Adipocyte (in vitro differentiated cells): ENCODE measurements around the gene OOEP.

ENCODE experiments used
- DNase-seq: peaks from one replicate; pipeline ENCODE4 v3.0.0-alpha.2; 2015; ENCODE audit warnings: low read depth
- H3K27me3 ChIP-seq: replicated peaks from 2 replicates; pipeline ENCODE4 v1.7.0; 2013; ENCODE audit warnings: mild to moderate bottlenecking, low read length, moderate library complexity; ENCODE audit not compliant: control insufficient read depth, insufficient read depth
- H3K36me3 ChIP-seq: 2 replicates; pipeline ENCODE4 v1.7.0; 2013; ENCODE audit warnings: low read length, mild to moderate bottlenecking, moderate library complexity; ENCODE audit not compliant: control insufficient read depth, insufficient read depth, severe bottlenecking
- H3K4me1 ChIP-seq: 2 replicates; pipeline ENCODE4 v1.7.0; 2013; ENCODE audit warnings: mild to moderate bottlenecking, low read length, moderate library complexity; ENCODE audit not compliant: control insufficient read depth, insufficient read depth
- H3K4me3 ChIP-seq: 2 replicates; pipeline ENCODE4 v1.7.0; 2013; ENCODE audit warnings: mild to moderate bottlenecking, low read length, moderate library complexity
- H3K9ac ChIP-seq: 2 replicates; pipeline ENCODE4 v1.7.0; 2013; ENCODE audit warnings: mild to moderate bottlenecking, low read length, moderate library complexity
- H3K9me3 ChIP-seq: 2 replicates; pipeline ENCODE4 v1.7.0; 2013; ENCODE audit warnings: mild to moderate bottlenecking, low read length, moderate library complexity; ENCODE audit not compliant: control insufficient read depth

The OOEP gene

GRCh38 chr6:73340048-73340447, 29.6 kb downstream of the OOEP start:
- no peak for DNase-seq
- Histone ChIP-seq H3K27me3 (no peaks in the 10 kb centered on the region), H3K36me3 (no peaks in the 10 kb centered on the region), H3K4me1 (no peaks in the 10 kb centered on the region), H3K4me3 (no peak overlapping the region), H3K9ac (no peak overlapping the region), H3K9me3 (no peaks in the 10 kb centered on the region)

- no peaks in the 10 kb centered on the region for H3K27me3 ChIP-seq
- H3K36me3 ChIP-seq = no peaks in the 10 kb centered on the region
- H3K4me1 ChIP-seq = no peaks in the 10 kb centered on the region
- no peak for DNase-seq
- no peaks in the 10 kb centered on the region for H3K9me3 ChIP-seq
- no peak overlapping the region for H3K4me3 ChIP-seq
- H3K9ac ChIP-seq = no peak overlapping the region
Observed at GRCh38 chr6:73339340-73339739, 30.4 kb downstream of the OOEP start.

GRCh38 chr6:73329201-73329600, 40.5 kb downstream of the OOEP start:
- H3K9me3 ChIP-seq = no peaks in the 10 kb centered on the region
- H3K4me3 ChIP-seq = no peak overlapping the region
- peaks cover 32% of the 10 kb centered on the region for H3K27me3 ChIP-seq
- no peaks in the 10 kb centered on the region for H3K4me1 ChIP-seq
- H3K36me3 ChIP-seq = no peaks in the 10 kb centered on the region
- DNase-seq = no peak
- H3K9ac ChIP-seq = no peak overlapping the region

DNA sequence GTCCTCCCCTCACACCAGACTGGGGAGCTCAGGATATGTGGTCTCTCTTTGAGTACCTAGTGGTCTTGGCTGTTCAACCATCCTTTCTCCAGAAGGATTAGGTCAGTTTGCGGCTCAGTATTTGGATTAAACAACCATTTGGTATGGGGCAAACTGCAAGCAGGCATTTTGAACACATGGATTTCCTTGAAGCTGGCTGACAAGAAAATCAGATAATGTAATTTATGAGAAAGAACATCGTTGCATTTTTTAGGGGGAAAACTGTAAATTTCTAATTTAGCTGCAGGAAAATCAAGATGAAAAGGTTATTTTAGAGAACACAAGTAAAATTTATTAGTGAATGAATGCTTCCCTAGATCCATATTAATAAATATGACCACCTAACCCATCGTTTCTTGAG, 40.9 kb downstream of the OOEP start:
- H3K9me3 ChIP-seq = no peaks in the 10 kb centered on the region
- H3K4me3 ChIP-seq = no peak overlapping the region
- peaks cover 32% of the 10 kb centered on the region for H3K27me3 ChIP-seq
- H3K36me3 ChIP-seq = no peaks in the 10 kb centered on the region
- H3K9ac ChIP-seq = no peak overlapping the region
- H3K4me1 ChIP-seq = no peaks in the 10 kb centered on the region
- no peak for DNase-seq

DNA sequence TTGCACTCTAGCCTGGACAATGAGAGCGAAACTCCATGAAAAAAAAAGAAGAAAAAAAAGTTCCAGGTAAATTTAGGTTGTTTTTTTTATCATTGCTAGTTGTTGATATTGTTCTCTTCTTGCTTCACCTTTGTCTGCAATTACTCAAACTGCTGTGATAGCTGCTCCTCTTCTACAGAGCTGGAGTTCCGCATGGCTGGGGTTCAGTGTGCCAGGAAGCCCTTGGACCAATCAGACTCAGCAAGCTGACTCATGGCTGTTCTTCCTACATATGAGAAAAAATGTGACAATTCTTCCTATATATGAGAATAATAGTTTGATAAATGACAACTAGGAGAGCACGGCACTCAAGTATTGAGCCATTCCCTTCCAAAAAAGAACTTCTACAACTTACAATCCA, 44.0 kb downstream of the OOEP start:
- Histone ChIP-seq H3K4me1 (no peaks in the 10 kb centered on the region), H3K36me3 (no peaks in the 10 kb centered on the region), H3K4me3 (no peak overlapping the region), H3K27me3 (peaks cover 8% of the 10 kb centered on the region), H3K9me3 (no peaks in the 10 kb centered on the region), H3K9ac (no peak overlapping the region)
- no peak for DNase-seq

DNA sequence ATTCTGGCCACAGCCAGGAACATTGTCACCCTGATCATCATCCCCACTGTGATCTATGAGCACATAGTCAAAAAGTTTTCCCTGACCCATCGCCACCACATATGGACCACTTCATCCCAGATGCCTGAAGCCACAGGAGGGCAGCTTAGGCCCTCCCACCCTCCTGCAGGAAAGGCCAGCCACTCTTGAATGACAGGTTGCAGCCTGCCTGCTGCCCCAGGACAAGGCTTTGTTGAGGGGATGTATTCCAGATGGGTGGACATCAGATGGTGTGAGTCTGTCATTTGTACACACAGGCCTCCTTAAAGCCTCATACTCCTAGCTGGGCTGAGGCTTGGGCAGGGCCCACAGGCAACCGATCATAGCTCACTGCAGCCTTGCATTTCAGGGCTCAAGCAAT, 46.4 kb downstream of the OOEP start:
- DNase-seq = no peak
- Histone ChIP-seq H3K4me1 (no peaks in the 10 kb centered on the region), H3K9me3 (peaks cover 1% of the 10 kb centered on the region), H3K36me3 (no peaks in the 10 kb centered on the region), H3K9ac (no peak overlapping the region), H3K4me3 (no peak overlapping the region), H3K27me3 (no peaks in the 10 kb centered on the region)
